Nephron (organoid): ENCODE results near the gene COX10.
"Not testable (repeated sequence)": the region's sequence is repeated elsewhere in the genome, so short reads cannot be mapped to it uniquely, and the experiment has no call there.

ENCODE experiments used
- H3K27ac Mint-ChIP-seq, 3 experiments: 2 replicates each; pipeline ENCODE4 v1.8.0; 2020; ENCODE audit warnings: mixed read lengths in 3 of 3, mild to moderate bottlenecking in 2 of 3, moderate library complexity in 1 of 3
- H3K27me3 Mint-ChIP-seq: 2 replicates; pipeline ENCODE4 v1.8.0; 2021; ENCODE audit warnings: low read depth, mild to moderate bottlenecking, moderate library complexity, mixed read lengths
- H3K36me3 Mint-ChIP-seq: 2 replicates; pipeline ENCODE4 v1.8.0; 2020; ENCODE audit warnings: low read depth, mixed read lengths
- H3K4me1 Mint-ChIP-seq: 2 replicates; pipeline ENCODE4 v1.8.0; 2020; ENCODE audit warnings: mixed read lengths
- H3K4me3 Mint-ChIP-seq, 3 experiments: 2 replicates each; pipeline ENCODE4 v1.8.0; 2020; ENCODE audit warnings: mild to moderate bottlenecking in 3 of 3, mixed read lengths in 3 of 3, moderate library complexity in 2 of 3
- H3K9me3 Mint-ChIP-seq: 2 replicates; pipeline ENCODE4 v1.8.0; 2020; ENCODE audit warnings: mixed read lengths
- CTCF ChIP-seq, 3 experiments: fragments of 200-600 bp; sonication (generic); IDR thresholded peaks; one replicate each; pipeline ENCODE4 v1.5.0; 2021; ENCODE audit warnings: antibody characterized with exemption in 3 of 3; ENCODE audit not compliant: unreplicated experiment in 3 of 3

The COX10 gene

GRCh38 chr17:14157822-14158221, 88.5 kb downstream of the COX10 start:
- no peaks in the 10 kb centered on the region for H3K9me3 Mint-ChIP-seq
- no peaks in the 10 kb centered on the region for H3K27me3 Mint-ChIP-seq
- H3K27ac Mint-ChIP-seq = no peak overlapping the region
- H3K4me1 Mint-ChIP-seq = no peaks in the 10 kb centered on the region
- no peak for TF ChIP-seq CTCF (IDR thresholded peaks at IDR 0.05; ENCODE audit: unreplicated experiment in 3 of 3)
- H3K4me3 Mint-ChIP-seq = no peak overlapping the region
- peaks cover 5% of the 10 kb centered on the region for H3K36me3 Mint-ChIP-seq

GRCh38 chr17:14158707-14159106, 89.4 kb downstream of the COX10 start:
- H3K4me3 Mint-ChIP-seq = no peak overlapping the region
- H3K36me3 Mint-ChIP-seq = peaks cover 8% of the 10 kb centered on the region
- no peaks in the 10 kb centered on the region for H3K9me3 Mint-ChIP-seq

GRCh38 chr17:14161419-14161818, 92.1 kb downstream of the COX10 start:
- TF ChIP-seq CTCF (IDR thresholded peaks at IDR 0.05; ENCODE audit: unreplicated experiment in 3 of 3) = no peak
- no peak overlapping the region for H3K4me3 Mint-ChIP-seq
- H3K9me3 Mint-ChIP-seq = no peaks in the 10 kb centered on the region
- no peak overlapping the region for H3K27ac Mint-ChIP-seq
- peaks cover 5% of the 10 kb centered on the region for H3K36me3 Mint-ChIP-seq
- H3K4me1 Mint-ChIP-seq = no peaks in the 10 kb centered on the region
- no peaks in the 10 kb centered on the region for H3K27me3 Mint-ChIP-seq

More at GRCh38 chr17:14158707-14159106, 89.4 kb downstream of the COX10 start:
- Mint-ChIP-seq H3K27me3 (no peaks in the 10 kb centered on the region), H3K27ac (no peak overlapping the region), H3K4me1 (no peaks in the 10 kb centered on the region)
- TF ChIP-seq CTCF (IDR thresholded peaks at IDR 0.05; ENCODE audit: unreplicated experiment in 3 of 3) = no peak

GRCh38 chr17:14165616-14166015, 96.3 kb downstream of the COX10 start:
- TF ChIP-seq CTCF (IDR thresholded peaks at IDR 0.05; ENCODE audit: unreplicated experiment in 3 of 3) = no peak
- Mint-ChIP-seq H3K27ac (no peak overlapping the region), H3K4me3 (no peak overlapping the region), H3K36me3 (peaks cover 35% of the 10 kb centered on the region), H3K9me3 (peaks cover 20% of the 10 kb centered on the region), H3K4me1 (no peaks in the 10 kb centered on the region), H3K27me3 (no peaks in the 10 kb centered on the region)

- H3K27ac Mint-ChIP-seq, H3K4me3 Mint-ChIP-seq, H3K4me1 Mint-ChIP-seq, H3K27me3 Mint-ChIP-seq: not testable (repeated sequence)
- Mint-ChIP-seq H3K9me3 (peaks cover 20% of the 10 kb centered on the region), H3K36me3 (peaks cover 41% of the 10 kb centered on the region)
These were observed 98.5 kb downstream of the COX10 start for GRCh38 chr17:14167831-14168230.

- TF ChIP-seq CTCF (IDR thresholded peaks at IDR 0.05; ENCODE audit: unreplicated experiment in 3 of 3) = no peak
- H3K9me3 Mint-ChIP-seq = peaks cover 20% of the 10 kb centered on the region
- no peak overlapping the region for H3K4me3 Mint-ChIP-seq
- peaks cover 39% of the 10 kb centered on the region for H3K36me3 Mint-ChIP-seq
- H3K27ac Mint-ChIP-seq = no peak overlapping the region
- no peaks in the 10 kb centered on the region for H3K4me1 Mint-ChIP-seq
- no peaks in the 10 kb centered on the region for H3K27me3 Mint-ChIP-seq
These were observed 99.3 kb downstream of the COX10 start for GRCh38 chr17:14168582-14168981.
